ENCODE measurements around the gene RBMS3.
"Not testable (repeated sequence)": the region's sequence is repeated elsewhere in the genome, so short reads cannot be mapped to it uniquely, and the experiment has no call there.

RBMS3 gene

DNA sequence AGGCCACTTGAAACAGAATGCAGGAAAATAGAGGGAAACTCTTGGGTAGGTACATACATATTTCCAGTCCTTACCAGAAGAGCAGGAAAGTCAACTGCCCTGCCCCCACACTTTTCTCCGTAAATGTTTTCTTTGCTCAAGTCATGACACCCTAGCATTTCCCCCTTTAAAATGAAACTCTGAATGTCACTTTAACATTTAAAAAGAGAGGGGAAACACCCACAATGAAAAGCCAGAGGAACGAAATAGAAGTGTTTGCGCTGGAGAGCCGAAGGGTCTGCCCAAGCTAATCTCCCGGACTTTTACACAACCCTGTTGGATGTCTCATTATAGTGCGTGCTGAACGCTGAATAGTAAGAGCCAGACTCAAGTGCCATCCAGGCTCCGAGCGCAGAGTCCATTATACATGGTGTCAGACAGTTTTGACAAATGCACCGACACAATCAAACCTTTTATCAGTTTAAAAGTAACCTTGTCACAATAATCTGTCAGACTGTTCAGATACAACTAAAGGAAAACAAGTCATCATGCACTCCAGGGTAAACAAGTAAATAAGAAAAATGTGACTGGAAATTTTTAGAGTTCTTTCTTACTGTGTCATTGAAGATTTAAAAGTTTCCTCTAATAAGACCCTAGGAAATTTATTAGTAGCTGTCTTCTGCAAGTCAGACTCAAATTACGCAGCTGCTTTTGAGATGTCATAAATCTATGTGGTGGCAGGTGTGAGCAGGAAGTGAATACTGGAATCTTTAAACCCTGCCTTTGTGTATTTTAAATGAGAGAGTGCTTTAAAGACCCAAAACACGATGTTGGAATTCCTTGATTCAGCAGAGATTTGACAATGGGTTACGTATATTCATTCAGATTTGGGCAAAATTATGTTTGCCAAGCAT is 159.8 kb downstream of the RBMS3 start:
- DNase-seq: no peak

DNA sequence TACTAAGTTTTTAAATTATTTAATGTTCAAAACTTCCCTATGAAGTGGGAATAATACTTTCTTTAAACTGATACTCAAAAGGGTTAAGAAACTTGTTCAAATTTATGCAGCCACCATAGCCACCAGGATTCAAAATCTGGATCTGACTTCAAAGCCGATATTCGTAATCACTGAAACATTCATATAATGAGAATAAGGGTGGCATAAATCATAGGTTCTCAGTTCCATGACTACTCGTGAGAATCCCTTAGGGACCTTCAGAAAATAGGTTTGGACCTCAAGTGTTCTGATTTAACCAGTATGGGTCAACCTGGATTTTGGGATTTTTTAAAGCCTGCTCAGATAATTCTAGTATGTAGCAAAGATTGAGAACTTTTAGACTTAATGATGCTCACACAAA is 160.6 kb downstream of the RBMS3 start:
- no peak for DNase-seq

- no peak for DNase-seq
Observed at GRCh38 chr3:29447946-29448627, 167.2 kb downstream of the RBMS3 start.

DNA sequence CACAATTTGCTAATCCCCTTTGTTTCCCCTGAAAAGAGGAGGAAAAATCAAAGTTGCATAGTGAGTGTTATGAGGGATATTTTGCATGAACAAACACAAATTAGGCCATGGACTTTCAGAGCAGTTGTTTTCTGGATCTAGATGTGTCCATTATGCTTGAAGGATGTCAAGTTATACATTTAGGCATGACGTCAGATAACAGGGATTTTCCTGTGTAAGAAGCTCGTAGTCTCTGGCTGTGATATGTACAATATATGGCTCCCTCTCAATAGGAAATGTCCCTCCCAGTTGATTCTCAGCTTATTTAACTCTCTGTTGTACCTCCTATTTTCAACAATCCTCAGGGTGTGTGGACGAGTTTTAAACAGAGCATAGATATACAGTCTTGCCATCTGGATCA is 171.0 kb downstream of the RBMS3 start:
- no peak for DNase-seq

DNA sequence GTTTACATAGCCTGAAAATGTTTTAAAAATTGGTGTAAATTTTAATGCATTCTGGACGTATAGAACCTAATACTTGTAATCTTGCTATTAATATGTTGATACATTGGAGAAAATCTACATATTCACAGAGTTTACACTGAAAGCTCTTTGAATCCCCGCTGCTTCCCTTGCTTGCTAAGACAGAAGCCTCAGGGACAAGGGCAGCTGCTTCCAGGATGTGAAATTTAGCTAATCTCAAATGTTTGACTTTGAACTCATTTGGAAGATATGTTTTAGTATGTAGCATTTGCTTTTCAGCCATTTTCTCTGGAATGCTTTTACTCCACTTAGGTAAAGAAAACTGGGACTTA is 172.0 kb downstream of the RBMS3 start:
- DNase-seq: no peak

GRCh38 chr3:29453284-29454001 is 172.6 kb downstream of the RBMS3 start:
- no peak for DNase-seq

GRCh38 chr3:29454161-29454611 is 173.3 kb downstream of the RBMS3 start:
- no peak for DNase-seq

DNA sequence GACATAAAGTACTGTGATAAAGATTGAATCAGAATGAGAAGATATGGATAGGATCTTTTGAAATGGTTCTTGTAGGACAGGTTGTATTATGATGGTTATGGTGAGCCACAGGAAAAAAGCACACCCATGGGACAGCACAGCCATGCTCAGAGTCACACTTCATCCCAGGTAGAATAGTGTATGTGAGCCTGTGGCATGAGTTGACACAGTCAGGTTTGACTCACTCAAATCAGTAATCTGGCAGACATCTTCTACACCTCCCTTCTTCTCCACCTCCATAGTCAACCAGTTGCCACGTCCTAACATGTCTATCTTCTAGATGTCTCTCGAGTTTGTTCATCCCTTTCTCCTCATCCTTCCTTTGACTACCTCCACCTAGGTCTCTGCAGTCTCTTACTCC is 176.0 kb downstream of the RBMS3 start:
- no peak for DNase-seq

DNA sequence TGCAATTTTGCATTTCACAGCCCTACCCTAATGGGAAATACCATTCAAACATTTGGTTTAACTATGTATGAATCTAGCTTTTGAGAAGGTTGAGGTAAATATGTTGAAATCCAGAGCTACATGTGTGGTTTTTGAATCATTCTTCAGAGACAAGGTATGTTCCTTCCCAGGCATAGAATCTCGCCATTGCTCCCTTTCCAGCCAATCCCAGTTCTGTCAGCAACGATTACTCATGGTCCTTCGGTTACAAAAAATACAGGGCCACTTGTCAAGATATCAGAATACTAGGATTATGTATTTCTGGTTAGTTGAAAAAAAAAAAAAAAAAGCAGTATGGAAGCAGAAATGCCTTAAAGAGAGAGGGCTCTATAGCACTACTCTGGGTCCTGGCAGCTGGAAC is 182.4 kb downstream of the RBMS3 start:
- DNase-seq: no peak

DNA sequence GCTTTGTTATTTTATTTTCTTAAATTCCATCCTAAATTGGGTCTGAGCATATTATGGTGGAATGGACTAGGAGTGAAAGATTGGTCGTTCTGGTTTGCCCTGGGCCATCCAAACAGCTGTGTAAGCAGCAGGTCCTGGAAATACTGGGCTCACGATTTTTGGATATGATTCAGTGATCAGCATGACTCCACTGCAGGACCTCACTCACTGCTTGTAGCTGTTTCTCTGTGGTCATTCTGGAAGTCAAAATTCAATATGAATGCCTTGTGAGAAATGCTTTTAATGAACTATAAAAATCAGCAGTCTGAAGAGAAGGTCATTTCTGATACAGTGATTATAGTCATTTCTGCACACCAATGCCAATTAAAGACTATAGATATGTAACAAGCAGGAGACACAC is 185.0 kb downstream of the RBMS3 start:
- DNase-seq: no peak

DNA sequence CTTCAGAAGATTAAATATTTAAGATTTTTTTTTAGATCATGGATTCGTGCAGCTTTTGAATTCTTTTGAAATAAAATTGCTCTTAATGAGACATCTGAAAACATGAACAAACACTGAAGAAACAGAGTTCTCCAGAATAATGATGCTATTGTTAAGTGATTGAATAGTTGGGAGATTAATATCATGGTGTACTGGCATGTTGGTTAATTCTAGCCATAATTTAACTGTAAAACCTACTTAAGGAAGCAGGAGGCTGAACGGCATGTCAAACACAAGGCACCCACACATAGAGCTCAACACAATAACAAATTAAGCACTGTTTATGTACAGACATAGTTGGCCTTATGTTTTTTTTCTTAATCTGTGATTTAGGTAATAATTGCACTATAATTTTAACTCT is 185.6 kb downstream of the RBMS3 start:
- no peak for DNase-seq

DNA sequence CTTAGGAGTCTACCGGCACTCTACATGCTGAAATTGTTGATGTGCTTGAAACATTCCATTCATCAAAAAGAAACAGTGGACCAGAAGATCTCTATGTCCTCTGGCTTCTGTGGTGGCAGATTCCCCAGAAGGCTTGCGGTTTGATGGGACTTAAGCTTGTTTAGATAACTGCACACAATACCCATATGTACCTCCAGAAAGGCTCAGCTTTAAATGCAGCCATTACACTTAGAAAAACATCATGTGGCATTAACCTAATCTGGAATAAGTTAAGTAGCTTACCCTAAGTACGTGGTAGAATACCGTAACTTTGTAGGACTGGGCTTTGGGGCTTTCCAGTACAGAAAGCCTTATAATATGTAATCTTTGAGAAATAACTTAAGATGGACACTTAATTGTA is 187.3 kb downstream of the RBMS3 start:
- DNase-seq: no peak

DNA sequence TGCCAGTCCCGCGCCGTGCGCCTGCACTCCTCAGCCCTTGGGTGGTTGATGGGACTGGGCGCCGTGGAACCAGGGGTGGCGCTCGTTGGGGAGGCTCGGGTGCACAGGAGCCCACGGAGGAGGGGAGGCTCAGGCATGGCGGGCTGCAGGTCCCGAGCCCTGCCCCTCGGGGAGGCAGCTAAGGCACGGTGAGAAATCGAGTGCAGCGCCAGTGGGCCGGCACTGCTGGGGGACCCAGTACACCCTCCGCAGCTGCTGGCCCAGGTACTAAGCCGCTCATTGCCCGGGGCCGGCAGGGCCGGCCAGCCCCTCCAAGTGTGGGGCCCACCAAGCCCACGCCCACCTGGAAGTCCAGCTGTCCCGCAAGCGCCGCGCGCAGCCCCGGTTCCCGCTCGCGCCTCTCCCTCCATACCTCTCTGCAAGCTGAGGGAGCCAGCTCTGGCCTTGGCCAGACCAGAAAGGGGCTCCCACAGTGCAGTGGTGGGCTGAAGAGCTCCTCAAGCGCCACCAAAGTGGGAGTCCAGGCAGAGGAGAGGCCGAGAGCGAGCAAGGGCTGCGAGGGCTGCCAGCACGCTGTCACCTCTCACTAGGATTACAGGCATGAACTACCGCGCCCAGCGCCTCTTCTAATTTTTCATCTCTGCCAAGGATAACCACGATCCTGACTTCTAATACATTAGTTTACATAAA is 192.8 kb downstream of the RBMS3 start:
- DNase-seq: not testable (repeated sequence)

- DNase-seq: no peak
Observed at GRCh38 chr3:29475305-29475840, 194.5 kb downstream of the RBMS3 start.

GRCh38 chr3:29475854-29476253 is 195.0 kb downstream of the RBMS3 start:
- no peak for DNase-seq

- no peak for DNase-seq
Observed at GRCh38 chr3:29478611-29479010, 197.7 kb downstream of the RBMS3 start.

GRCh38 chr3:29481249-29481648 is 200.4 kb downstream of the RBMS3 start:
- no peak for DNase-seq

DNA sequence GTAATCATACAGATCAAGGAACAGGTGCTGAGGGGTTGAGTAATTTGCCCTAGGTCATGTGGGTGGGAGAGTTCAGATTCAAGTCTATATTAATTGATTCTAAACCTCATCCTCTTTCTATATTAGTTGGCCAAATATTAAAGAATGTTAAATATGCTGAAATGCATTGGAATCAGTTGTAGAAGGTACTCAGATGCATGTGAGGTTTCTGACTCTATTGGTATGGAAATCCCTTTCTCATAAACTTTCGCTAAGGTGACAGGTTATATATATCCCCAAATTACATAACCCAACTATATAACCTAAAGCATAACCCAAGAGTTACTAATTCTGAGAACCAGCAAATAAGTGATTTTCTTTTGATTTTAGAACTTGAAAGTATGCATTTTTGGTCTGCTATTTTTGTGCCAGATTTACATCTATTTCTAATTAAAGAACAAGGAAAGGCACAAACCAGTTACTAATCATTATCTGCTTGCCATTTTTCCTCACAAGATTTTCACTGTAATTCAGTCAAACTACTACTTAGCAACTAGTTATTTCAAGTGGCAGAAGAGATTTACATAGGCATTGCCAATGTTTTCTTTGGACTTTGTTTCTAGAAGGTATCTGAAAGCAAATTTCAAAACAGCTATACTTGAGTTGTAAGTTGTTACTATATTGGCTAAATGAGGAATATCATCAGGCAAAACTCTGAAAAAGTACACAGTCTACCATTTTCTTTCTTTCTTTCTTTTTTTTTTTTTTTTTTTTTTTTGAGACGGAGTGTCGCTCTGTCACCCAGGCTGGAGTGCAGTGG is 201.3 kb downstream of the RBMS3 start:
- DNase-seq: no peak

- DNase-seq: no peak
Observed at GRCh38 chr3:29484633-29485032, 203.8 kb downstream of the RBMS3 start.

DNA sequence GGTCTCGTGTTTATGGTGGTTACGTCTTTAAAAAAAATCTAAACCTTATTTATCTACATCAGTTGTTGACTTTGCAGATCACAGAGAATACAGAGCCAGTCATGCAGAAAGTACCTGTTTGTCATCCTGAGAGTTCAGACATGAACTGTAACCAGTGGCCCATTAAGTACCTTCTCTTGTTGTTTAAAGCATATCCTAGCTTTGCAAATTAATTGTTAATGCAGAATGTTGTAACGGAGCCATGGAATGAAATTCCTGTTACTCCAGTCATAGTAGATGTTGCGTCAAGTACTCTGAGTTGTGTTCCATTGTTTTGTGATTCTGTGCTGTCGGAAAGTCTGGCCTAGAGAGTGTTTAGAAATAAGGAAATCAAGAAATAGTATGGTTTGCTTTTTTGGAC is 205.2 kb downstream of the RBMS3 start:
- no peak for DNase-seq

GRCh38 chr3:29486917-29487316 is 206.0 kb downstream of the RBMS3 start:
- no peak for DNase-seq

DNA sequence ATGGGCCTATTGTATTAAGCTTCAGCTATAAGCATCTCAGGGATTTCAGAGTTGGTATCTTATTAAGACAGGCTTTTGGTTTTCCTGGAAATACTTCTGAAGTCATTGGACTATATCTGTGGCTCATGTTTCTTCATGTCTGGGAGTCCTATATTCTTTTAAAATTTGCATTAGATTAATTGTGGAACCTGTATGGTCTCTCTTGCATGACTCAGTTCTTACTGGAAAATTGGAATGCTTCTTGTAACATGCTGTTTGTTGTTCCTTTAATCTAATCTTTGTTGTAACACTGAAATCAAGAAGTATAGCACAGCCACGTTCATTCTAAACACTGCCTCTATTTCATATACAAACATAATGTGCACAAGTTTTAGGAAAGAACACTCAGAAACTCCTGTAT is 208.1 kb downstream of the RBMS3 start:
- DNase-seq: no peak
